ENCODE measurements around the gene JOSD1. TPM values are rescaled to one million over a fixed set of nuclear protein-coding genes. Genes with fewer than 3 reads are reported as not detected.
A peak's percentile ranks its signal among the peaks of the same experiment; 100 is the strongest.

Gene JOSD1
- total RNA-seq, 4 donors from 2014 or later: 25.1 to 50.5 (median 42.4) TPM

- Histone ChIP-seq H3K4me3 (no peak overlapping the region), H3K9me3 (no peaks in the 10 kb centered on the region), H3K27ac (peak overlapping the region; percentile 5 to 42 (median 38)), H3K27me3 (no peaks in the 10 kb centered on the region), H3K36me3 (peaks cover 9 to 100% of the 10 kb centered on the region in 2 donors), H3K4me1 (peaks cover 14 to 19% of the 10 kb centered on the region in 2 donors)
- DNase-seq (no peak), ATAC-seq (no peak)
- no peak for TF ChIP-seq POLR2A (IDR thresholded peaks at IDR 0.05)
- intact Hi-C loops (cut with DNase I; ENCODE audit: low total_unique reads): no loop called here
- in situ Hi-C loops (cut with MboI; ENCODE audit: low sequenced_read_pairs in 4 of 4): no loop called here
Observed at GRCh38 chr22:38740754-38741153, 40.0 kb upstream of the JOSD1 start.

- ATAC-seq (no peak), DNase-seq (no peak)
- Histone ChIP-seq H3K27me3 (no peaks in the 10 kb centered on the region), H3K4me1 (peaks cover 19 to 22% of the 10 kb centered on the region in 2 donors), H3K4me3 (no peak overlapping the region), H3K36me3 (peaks cover 9 to 100% of the 10 kb centered on the region in 2 donors), H3K9me3 (no peaks in the 10 kb centered on the region), H3K27ac (peak overlapping the region; percentile 5 to 42 (median 38))
- intact Hi-C loops (cut with DNase I; ENCODE audit: low total_unique reads) (no loop called here), in situ Hi-C loops (cut with MboI; ENCODE audit: low sequenced_read_pairs in 4 of 4) (no loop called here)
- TF ChIP-seq CTCF (IDR thresholded peaks at IDR 0.05 in 4 of 5, conservative IDR thresholded peaks at IDR 0.05 in 1 of 5) (no peak), POLR2A (IDR thresholded peaks at IDR 0.05) (no peak)
Observed at GRCh38 chr22:38740116-38740723, 39.5 kb upstream of the JOSD1 start.

- in situ Hi-C loops (cut with MboI; ENCODE audit: low sequenced_read_pairs in 4 of 4): no loop called here
- Histone ChIP-seq H3K9me3 (no peaks in the 10 kb centered on the region), H3K27me3 (no peaks in the 10 kb centered on the region), H3K4me3 (no peak overlapping the region), H3K27ac (peak overlapping the region in 3 of 4 donors; percentile 37 to 42 (median 39)), H3K36me3 (peaks cover 9 to 97% of the 10 kb centered on the region in 2 donors), H3K4me1 (peaks cover 27 to 30% of the 10 kb centered on the region in 2 donors)
- intact Hi-C loops (cut with DNase I; ENCODE audit: low total_unique reads): loop anchor here (10.0 kb wide), 1 partner anchor 235 kb away; the partner anchor contains the start of gene DDX17
- DNase-seq (peak in 1 of 2 donors; percentile 71), ATAC-seq (peak in 1 of 2 donors; percentile 23)
- no peak for TF ChIP-seq CTCF (IDR thresholded peaks at IDR 0.05 in 4 of 5, conservative IDR thresholded peaks at IDR 0.05 in 1 of 5)
- no peak for TF ChIP-seq POLR2A (IDR thresholded peaks at IDR 0.05)
Observed at GRCh38 chr22:38739300-38740055, 38.7 kb upstream of the JOSD1 start.

GRCh38 chr22:38738475-38739070 lies 37.8 kb upstream of the JOSD1 start:
- ATAC-seq: no peak
- DNase-seq: no peak
- intact Hi-C loops (cut with DNase I; ENCODE audit: low total_unique reads) (loop anchor here (10.0 kb wide), 1 partner anchor 234 kb away; the partner anchor contains the start of gene DDX17), in situ Hi-C loops (cut with MboI; ENCODE audit: low sequenced_read_pairs in 4 of 4) (no loop called here)
- peak overlapping the region in 1 of 4 donors; percentile 39 for H3K27ac ChIP-seq
- no peak for TF ChIP-seq CTCF (IDR thresholded peaks at IDR 0.05 in 4 of 5, conservative IDR thresholded peaks at IDR 0.05 in 1 of 5)
- no peak for TF ChIP-seq POLR2A (IDR thresholded peaks at IDR 0.05)
- H3K27me3 ChIP-seq: no peaks in the 10 kb centered on the region
- H3K4me3 ChIP-seq: no peak overlapping the region
- peaks cover 29 to 36% of the 10 kb centered on the region in 2 donors for H3K4me1 ChIP-seq
- peaks cover 9 to 88% of the 10 kb centered on the region in 2 donors for H3K36me3 ChIP-seq
- no peaks in the 10 kb centered on the region for H3K9me3 ChIP-seq
